Adrenal gland (tissue), 5 donors: ENCODE data around the gene RFC2.

Source experiments
- CTCF ChIP-seq, 6 experiments: fragments of 450-650 bp in 4 of 6; fragments of 200-600 bp in 2 of 6; sonication (generic) in 1 of 6; IDR thresholded peaks; 1 replicate in 5 of 6; 2 replicates in 1 of 6; pipeline versions ENCODE4 v1.5.1 to v1.8.0; 2016 to 2021; ENCODE audit warnings: antibody characterized with exemption in 6 of 6, mild to moderate bottlenecking in 2 of 6, moderate library complexity in 1 of 6
- POLR2A ChIP-seq, 2 donors: fragments of 450-650 bp; IDR thresholded peaks; one replicate each; pipeline ENCODE4 v1.6.1; 2017; ENCODE audit warnings: antibody characterized with exemption in 2 of 2, mild to moderate bottlenecking in 2 of 2, moderate library complexity in 1 of 2
- donor health status: DM: no; HTN: no; CAD: no.

GRCh38 chr7:74183653-74184450, 70.3 kb downstream of the RFC2 start:
- TF ChIP-seq CTCF (IDR thresholded peaks at IDR 0.05) = peak in 2 of 6 experiments; percentile 2 to 8
- TF ChIP-seq POLR2A (IDR thresholded peaks at IDR 0.05) = no peak
